ENCODE results near the gene BICRAL.
"Not testable (repeated sequence)": the region's sequence is repeated elsewhere in the genome, so short reads cannot be mapped to it uniquely, and the experiment has no call there.

BICRAL gene

GRCh38 chr6:42860036-42860435, 78.2 kb downstream of the BICRAL start:
- DNase-seq: no peak

- DNase-seq: no peak
These were observed 78.6 kb downstream of the BICRAL start for GRCh38 chr6:42860481-42860880.

GRCh38 chr6:42864602-42865001, 82.8 kb downstream of the BICRAL start:
- no peak for DNase-seq

GRCh38 chr6:42870145-42870936, 88.5 kb downstream of the BICRAL start:
- DNase-seq: no peak

- no peak for DNase-seq
These were observed 89.9 kb downstream of the BICRAL start for GRCh38 chr6:42871711-42872110.

GRCh38 chr6:42873313-42873712, 91.5 kb downstream of the BICRAL start:
- no peak for DNase-seq

GRCh38 chr6:42877695-42878094, 95.8 kb downstream of the BICRAL start:
- no peak for DNase-seq

- DNase-seq: no peak
These were observed 97.8 kb downstream of the BICRAL start, which contains the start of gene RPL7L1 for GRCh38 chr6:42879372-42880239. TSS of gene RPL7L1 (plus strand) at chr6:42879616. CDS start at chr6:42879911, 295 bp downstream.

- DNase-seq: not testable (repeated sequence)
These were observed 98.5 kb downstream of the BICRAL start for GRCh38 chr6:42880240-42880817.

- not testable (repeated sequence) for DNase-seq
These were observed 99.0 kb downstream of the BICRAL start for GRCh38 chr6:42880871-42881270.

- DNase-seq: no peak
These were observed 103.8 kb downstream of the BICRAL start for GRCh38 chr6:42885702-42886101.

GRCh38 chr6:42888201-42888600, 106.3 kb downstream of the BICRAL start:
- not testable (repeated sequence) for DNase-seq

- DNase-seq: no peak
These were observed 108.0 kb downstream of the BICRAL start for GRCh38 chr6:42889815-42890214.

GRCh38 chr6:42890311-42891198, 108.7 kb downstream of the BICRAL start:
- no peak for DNase-seq

- no peak for DNase-seq
These were observed 109.4 kb downstream of the BICRAL start for GRCh38 chr6:42891199-42891722.

- DNase-seq: not testable (repeated sequence)
These were observed 112.4 kb downstream of the BICRAL start for GRCh38 chr6:42894041-42894828.

GRCh38 chr6:42896178-42896719, 114.4 kb downstream of the BICRAL start:
- no peak for DNase-seq

- no peak for DNase-seq
These were observed 117.1 kb downstream of the BICRAL start for GRCh38 chr6:42898891-42899361.

GRCh38 chr6:42899871-42900270, 118.0 kb downstream of the BICRAL start:
- DNase-seq: no peak

- DNase-seq: no peak
These were observed 119.7 kb downstream of the BICRAL start for GRCh38 chr6:42901538-42901957.
